Activated gamma-delta T cell treated with Interleukin-2 at 50 U/mL for 16 hours (primary cell): ENCODE measurements around the gene PIAS1.
"Not testable (repeated sequence)": the region's sequence is repeated elsewhere in the genome, so short reads cannot be mapped to it uniquely, and the experiment has no call there.

Experiments
- DNase-seq: peaks from one replicate; pipeline ENCODE4 v3.0.0-alpha.2; 2020

Gene PIAS1

DNA sequence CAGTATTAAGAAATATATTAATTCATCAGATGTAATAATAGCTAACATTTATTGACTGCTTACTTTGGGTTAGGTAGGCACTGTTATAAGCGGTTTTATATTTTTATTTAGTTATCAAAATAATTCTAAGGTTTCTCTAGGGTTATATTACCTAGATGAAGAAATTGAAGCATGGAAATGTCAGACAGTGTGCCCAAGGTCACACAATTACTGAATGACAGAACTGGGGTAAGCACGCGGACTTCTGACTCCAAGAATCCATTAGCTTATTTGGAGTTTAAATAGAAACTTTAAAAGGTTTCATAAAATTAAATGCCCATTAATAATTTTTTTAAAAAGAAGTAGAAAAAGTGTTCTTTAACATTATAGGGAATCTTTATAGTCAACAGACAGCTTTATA, 76.7 kb downstream of the PIAS1 start:
- DNase-seq, result no peak

DNA sequence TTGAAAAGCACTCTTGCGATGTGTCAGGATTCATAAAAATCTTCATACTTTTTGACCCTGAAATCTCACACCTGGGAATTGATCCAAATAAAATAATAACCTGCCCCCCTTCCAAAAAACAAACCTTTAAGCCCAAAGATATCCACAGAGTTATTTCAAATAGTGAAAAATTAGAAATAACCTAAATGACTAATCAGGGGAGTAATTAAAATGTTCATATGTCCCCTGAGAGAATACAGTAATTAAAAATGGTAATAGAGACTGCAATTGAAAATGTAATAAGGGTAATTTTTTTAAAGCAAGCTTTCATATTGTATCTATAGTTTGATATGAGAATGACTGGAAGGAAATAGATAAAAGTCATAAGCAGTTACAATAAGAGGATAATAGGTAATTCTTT, 83.0 kb downstream of the PIAS1 start:
- DNase-seq, result no peak

GRCh38 chr15:68143129-68143528, 89.0 kb downstream of the PIAS1 start:
- no peak for DNase-seq

DNA sequence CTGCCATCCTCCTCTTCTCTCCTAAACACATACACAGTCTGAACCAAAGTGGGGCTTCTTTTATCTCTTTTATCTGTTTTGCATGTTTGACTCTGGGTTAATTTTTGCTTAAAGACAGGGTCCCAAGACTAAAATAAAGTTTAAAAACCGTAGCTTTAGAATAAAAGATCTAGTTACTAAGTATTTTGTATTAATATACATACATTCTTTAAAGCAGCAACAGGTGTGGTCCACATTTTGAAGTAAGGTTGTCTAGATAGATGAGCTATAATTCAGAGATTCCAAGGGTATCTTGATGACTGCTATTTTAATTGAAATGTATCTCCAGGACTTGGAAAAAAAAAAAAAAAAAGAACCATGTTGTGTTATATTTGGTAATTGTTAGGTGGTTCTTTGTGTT, 89.7 kb downstream of the PIAS1 start:
- no peak for DNase-seq

GRCh38 chr15:68145706-68146105, 91.6 kb downstream of the PIAS1 start:
- no peak for DNase-seq

GRCh38 chr15:68148039-68148438, 93.9 kb downstream of the PIAS1 start:
- no peak for DNase-seq

- DNase-seq, result no peak
Observed at GRCh38 chr15:68149059-68149458, 94.9 kb downstream of the PIAS1 start.

- no peak for DNase-seq
Observed at GRCh38 chr15:68150187-68150586, 96.1 kb downstream of the PIAS1 start.

DNA sequence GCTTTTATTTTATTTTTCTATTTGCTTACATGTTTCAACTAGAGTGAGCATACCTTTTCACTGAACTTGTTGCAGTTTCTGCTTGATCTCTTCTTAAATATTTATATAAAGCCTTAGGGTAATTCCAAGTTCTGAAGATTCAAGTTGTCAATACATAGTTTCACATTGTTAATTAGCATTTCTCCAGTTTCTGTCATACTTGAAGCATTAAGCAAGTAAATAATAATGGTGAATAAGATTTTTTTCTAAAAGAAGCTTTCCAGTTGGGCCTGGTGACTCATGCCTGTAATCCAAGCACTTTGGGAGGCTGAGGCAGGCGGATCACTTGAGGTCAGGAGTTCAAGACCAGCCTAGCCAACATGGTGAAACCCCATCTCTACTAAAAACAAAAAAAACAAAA, 97.2 kb downstream of the PIAS1 start:
- DNase-seq, result no peak

DNA sequence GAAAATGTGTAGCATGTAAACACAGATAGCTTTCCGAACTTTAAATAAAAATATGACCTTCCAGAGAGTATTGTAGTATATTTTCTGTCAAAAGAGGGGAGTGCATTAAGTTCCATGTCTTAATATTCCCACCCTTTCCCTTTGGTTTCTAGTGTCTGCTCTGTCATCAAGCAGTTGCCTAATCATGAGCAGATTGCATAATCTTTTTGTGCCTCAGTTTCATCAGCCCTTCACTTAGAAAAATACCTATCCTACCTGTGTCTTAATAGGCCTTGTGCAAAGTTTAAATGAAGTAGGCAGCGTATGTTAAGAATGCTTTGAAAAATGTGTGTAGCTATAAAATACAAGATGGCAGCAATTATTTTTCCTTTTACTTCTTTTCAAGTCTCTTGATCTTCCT, 98.2 kb downstream of the PIAS1 start:
- DNase-seq, result no peak

DNA sequence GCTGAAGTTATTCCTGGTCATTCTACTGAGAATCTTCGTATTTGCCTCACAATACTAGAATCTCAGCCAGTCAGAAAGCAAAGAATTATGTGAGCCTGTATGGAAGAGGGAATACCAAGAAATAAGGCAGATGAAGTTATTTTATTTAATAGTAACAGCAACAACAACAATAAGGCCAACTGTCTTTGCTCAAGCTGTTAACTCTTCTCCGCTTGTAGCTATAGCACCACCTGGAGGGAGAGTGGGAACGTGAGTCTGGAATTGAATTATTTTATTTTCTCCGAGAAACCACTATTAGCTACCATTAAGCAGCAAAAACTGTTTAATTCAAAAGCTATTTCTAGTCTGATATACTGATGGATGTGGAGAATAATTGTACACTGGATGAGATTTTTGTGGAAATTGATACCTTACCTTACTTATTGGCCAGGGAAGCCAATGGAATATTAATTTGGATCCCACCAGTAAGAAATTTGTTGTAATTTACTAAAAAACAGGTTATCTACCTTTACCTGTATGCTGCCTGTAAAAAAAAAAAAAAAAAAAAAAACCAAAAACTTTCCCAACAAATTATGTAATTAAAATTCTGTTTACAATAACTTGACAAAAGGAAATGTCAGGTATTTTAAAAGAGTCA, 100.9 kb downstream of the PIAS1 start:
- peak; percentile 8 for DNase-seq

GRCh38 chr15:68157074-68157473, 103.0 kb downstream of the PIAS1 start:
- no peak for DNase-seq

GRCh38 chr15:68158046-68158628, 104.0 kb downstream of the PIAS1 start:
- no peak for DNase-seq

DNA sequence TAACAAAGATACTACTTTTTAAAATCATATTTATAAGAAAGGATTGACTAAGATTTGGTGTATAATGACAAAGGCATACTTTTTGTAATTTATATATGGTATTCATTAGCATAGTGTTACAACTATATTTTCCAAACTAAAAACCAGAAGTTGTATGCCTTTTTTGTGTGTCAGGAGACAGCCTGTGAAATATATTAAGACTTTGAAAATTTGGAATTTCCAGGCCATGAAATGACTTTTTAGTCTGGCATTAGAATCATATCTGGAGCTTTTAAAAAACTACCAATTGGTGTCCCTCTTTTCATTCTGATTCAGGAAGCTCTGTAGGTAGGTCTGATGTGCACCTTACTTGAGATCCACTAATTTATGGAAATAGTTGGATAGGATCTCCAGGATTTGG, 109.1 kb downstream of the PIAS1 start:
- DNase-seq, result no peak

DNA sequence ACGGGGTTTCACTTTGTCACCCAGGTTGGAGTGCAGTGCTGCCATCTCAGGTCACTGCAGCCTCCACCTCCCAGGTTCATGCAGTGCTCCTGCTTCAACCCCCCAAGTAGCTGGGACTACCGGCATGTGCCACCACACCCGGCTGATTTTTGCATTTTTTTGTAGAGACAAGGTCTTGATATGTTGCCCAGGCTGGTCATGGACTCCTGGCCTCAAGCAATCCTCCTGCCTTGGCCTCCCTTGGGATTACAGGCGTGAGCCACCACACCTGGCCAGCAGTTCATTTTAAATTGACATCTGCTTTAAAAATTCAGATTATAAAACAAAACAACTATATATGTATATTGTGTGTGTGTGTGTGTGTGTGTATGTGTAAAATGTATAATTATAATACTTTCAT, 112.7 kb downstream of the PIAS1 start:
- no peak for DNase-seq

DNA sequence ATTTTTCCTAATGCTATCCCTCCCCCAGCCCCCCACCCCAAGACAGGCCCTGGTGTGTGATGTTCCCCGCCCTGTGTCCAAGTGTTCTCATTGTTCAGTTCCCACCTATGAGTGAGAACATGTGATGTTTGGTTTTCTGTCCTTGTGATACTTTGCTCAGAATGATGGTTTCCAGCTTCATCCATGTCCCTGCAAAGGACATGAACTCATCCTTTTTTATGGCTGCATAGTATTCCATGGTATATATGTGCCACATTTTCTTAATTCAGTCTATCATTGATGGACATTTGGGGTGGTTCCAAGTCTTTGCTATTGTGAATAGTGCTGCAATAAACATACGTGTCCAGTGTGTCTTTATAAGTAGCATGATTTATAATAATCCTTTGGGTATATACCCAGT, 117.9 kb downstream of the PIAS1 start:
- DNase-seq, result not testable (repeated sequence)

- DNase-seq, result no peak
Observed at GRCh38 chr15:68173119-68173518, 119.0 kb downstream of the PIAS1 start.

DNA sequence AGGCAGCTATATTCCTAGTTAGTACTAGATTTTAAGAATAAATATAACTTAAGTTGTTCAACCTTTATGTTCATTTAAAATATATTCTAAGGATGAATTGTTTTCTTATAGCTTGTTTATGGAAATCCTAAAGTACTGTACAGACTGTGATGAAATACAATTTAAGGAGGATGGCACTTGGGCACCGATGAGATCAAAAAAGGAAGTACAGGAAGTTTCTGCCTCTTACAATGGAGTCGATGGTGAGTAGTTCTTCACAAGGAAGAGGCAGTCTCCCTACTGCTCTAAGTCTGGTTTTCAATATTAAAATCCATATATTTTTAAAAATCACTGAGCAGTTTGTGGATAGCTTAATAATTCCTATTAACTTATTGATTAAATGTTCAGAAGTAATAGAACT, 121.4 kb downstream of the PIAS1 start:
- no peak for DNase-seq

DNA sequence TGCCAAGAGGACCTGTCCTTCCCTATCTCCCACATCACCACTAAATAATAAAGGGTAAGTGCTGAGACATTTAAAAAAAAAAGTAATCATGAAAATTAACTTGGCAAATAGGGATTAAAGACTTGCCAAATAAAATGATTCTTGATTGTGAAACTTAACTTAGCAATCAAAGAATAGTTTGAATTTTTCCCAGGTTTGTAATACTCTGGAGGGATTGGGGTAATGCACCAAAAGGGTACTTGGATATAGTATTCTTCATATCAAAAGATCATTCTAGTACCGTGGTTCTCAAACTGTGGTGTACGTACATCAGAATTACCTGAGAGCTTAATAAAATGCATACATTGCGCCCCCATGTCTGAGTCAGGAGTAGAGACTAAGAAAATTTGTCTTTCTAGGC, 122.5 kb downstream of the PIAS1 start:
- DNase-seq, result no peak

DNA sequence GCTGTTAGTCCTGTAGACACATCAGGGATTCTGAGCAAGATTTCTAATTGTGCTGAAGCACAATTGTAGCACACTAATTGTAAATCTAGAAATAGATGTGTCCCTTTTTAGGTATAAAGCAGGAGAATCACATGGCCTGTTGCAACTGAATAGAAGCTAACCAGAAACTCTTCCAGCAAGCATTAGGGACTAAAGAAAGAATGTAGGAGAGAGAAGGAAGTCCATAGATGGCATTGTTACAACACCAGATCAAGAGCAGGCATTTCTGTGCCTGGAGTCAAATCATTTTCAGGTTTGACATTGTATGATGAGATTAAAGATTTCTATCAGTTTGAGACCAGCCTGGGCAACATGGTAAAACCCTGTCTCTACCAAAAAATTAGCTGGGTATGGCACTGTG, 123.6 kb downstream of the PIAS1 start:
- DNase-seq, result no peak

- DNase-seq, result no peak
Observed at GRCh38 chr15:68183616-68184315, 129.7 kb downstream of the PIAS1 start.

DNA sequence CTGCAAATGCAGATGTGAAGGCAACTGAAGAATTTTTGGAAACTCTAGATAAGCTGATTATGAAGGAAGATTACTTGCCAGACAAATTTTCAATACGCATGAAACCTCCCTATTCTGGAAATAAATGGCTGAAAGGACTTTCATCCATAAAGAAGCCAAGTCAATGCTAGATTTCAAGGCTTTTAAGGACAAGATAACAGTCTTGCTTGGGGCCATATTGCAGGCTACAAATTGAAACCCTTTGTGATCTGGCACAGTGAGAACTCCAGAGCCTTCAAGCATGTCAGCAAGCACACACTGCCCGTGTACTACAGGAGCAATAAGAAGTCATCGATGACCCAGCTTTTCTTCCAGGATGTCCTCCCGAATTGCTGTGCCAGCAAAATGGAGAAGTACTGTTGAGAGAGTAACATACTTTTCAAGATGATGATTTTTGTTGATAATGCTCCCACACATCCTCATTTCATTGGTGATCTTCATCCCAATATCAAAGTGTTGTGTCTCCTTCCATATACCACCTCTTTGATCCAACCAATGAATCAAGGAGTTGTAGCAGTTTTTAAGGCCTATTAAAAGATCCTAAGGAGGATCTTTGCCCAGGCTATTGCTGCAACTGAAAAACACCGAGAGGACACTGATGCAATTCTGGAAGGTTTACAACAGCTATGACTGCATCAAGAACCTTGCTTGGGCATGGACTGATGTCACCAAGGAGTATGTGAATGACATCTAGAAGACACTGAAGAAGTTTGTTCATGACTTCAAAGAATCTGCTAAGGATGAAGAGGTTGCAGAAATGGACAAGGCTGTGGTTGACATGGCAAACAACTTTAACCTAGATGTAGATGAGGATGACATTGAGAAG, 130.7 kb downstream of the PIAS1 start:
- DNase-seq, result no peak

- DNase-seq, result no peak
Observed at GRCh38 chr15:68186671-68187397, 132.7 kb downstream of the PIAS1 start.
